SK-N-SH treated with all-trans-retinoic acid at 6 μM for 48 hours (cell line): ENCODE results near the gene LRRC4C.

Experiments
- ATAC-seq: fragments of 200-7000 bp; cut with Tn5 transposase; 3 replicates; pipeline ENCODE4 v1.9.1; 2020; ENCODE audit warnings: mild to moderate bottlenecking, moderate library complexity
- ARNTL ChIP-seq: fragments of 450-650 bp; formaldehyde crosslinking; IDR thresholded peaks from 2 replicates; pipeline ENCODE4 v1.5.0; 2020; ENCODE audit warnings: low read depth, mild to moderate bottlenecking, moderate library complexity, borderline replicate concordance
- BACH2 ChIP-seq: fragments of 250-450 bp; sonication (Bioruptor Pico); IDR thresholded peaks from 2 replicates; pipeline ENCODE4 v1.9.0; 2021; ENCODE audit warnings: mild to moderate bottlenecking, borderline replicate concordance
- CSDC2 ChIP-seq: fragments of 250-450 bp; sonication (Bioruptor Pico); IDR thresholded peaks from 2 replicates; pipeline ENCODE4 v1.5.0; 2020; ENCODE audit warnings: mild to moderate bottlenecking, moderate library complexity
- ESRRG ChIP-seq: fragments of 250-450 bp; sonication (Bioruptor Pico); IDR thresholded peaks from 2 replicates; pipeline ENCODE4 v1.6.1; 2021; ENCODE audit warnings: mild to moderate bottlenecking
- GLIS3 ChIP-seq: fragments of 250-450 bp; sonication (Bioruptor Pico); IDR thresholded peaks from 2 replicates; pipeline ENCODE4 v1.5.0; 2020; ENCODE audit warnings: mild to moderate bottlenecking, moderate library complexity
- ISL1 ChIP-seq: fragments of 250-450 bp; sonication (Bioruptor Pico); IDR thresholded peaks from 2 replicates; pipeline ENCODE4 v2.1.2; 2022; ENCODE audit warnings: mild to moderate bottlenecking, moderate library complexity
- OSR1 ChIP-seq: fragments of 250-450 bp; sonication (Bioruptor Pico); IDR thresholded peaks from 2 replicates; pipeline ENCODE4 v1.8.0; 2022; ENCODE audit warnings: moderate library complexity, mild to moderate bottlenecking, inconsistent platforms
- PPARA ChIP-seq: fragments of 250-450 bp; sonication (Bioruptor Pico); IDR thresholded peaks from 2 replicates; pipeline ENCODE4 v1.5.0; 2020; ENCODE audit warnings: mild to moderate bottlenecking, borderline replicate concordance
- RARB ChIP-seq: fragments of 250-450 bp; sonication (Bioruptor Pico); IDR thresholded peaks from 2 replicates; pipeline ENCODE4 v1.8.0; 2021; ENCODE audit warnings: mild to moderate bottlenecking, moderate library complexity
- SNAI2 ChIP-seq: fragments of 250-450 bp; sonication (Bioruptor Pico); IDR thresholded peaks from 2 replicates; pipeline ENCODE4 v1.5.0; 2020; ENCODE audit warnings: mild to moderate bottlenecking, moderate library complexity
- TCF4 ChIP-seq: fragments of 250-450 bp; sonication (Bioruptor Pico); IDR thresholded peaks from 2 replicates; pipeline ENCODE4 v1.8.0; 2021; ENCODE audit warnings: mild to moderate bottlenecking, moderate library complexity, borderline replicate concordance
- TOX ChIP-seq: fragments of 250-450 bp; sonication (Bioruptor Pico); IDR thresholded peaks from 2 replicates; pipeline ENCODE4 v1.8.0; 2021; ENCODE audit warnings: mild to moderate bottlenecking, moderate library complexity, borderline replicate concordance
- ZNF565 ChIP-seq: fragments of 450-650 bp; formaldehyde crosslinking; conservative IDR thresholded peaks from 2 replicates; pipeline ENCODE4 v1.5.0; 2020; ENCODE audit warnings: low read depth, mild to moderate bottlenecking, moderate library complexity
- ZNF70 ChIP-seq: fragments of 450-650 bp; formaldehyde crosslinking; IDR thresholded peaks from 2 replicates; pipeline ENCODE4 v1.5.0; 2020; ENCODE audit warnings: mild to moderate bottlenecking, moderate library complexity
- TF ChIP-seq, protein P1 (sequence below): fragments of 250-450 bp; sonication (Bioruptor Pico); IDR thresholded peaks from 2 replicates; pipeline ENCODE4 v1.8.0; 2020; ENCODE audit warnings: mild to moderate bottlenecking, moderate library complexity, borderline replicate concordance
- TF ChIP-seq, protein P2 (sequence below): fragments of 250-450 bp; sonication (Bioruptor Pico); IDR thresholded peaks from 2 replicates; pipeline ENCODE4 v1.5.1; 2021; ENCODE audit warnings: mild to moderate bottlenecking, moderate library complexity
- TF ChIP-seq, protein P3 (sequence below): fragments of 250-450 bp; sonication (Bioruptor Pico); IDR thresholded peaks from 2 replicates; pipeline ENCODE4 v1.5.0; 2020; ENCODE audit warnings: mild to moderate bottlenecking, moderate library complexity
- TF ChIP-seq, protein P4 (sequence below): fragments of 250-450 bp; sonication (Bioruptor Pico); IDR thresholded peaks from 2 replicates; pipeline ENCODE4 v1.5.1; 2020; ENCODE audit warnings: low read depth, mild to moderate bottlenecking, moderate library complexity
- TF ChIP-seq, protein P5 (sequence below): fragments of 250-450 bp; sonication (Bioruptor Pico); IDR thresholded peaks from 2 replicates; pipeline ENCODE4 v1.8.0; 2021; ENCODE audit warnings: low read depth, mild to moderate bottlenecking, moderate library complexity, borderline replicate concordance

The LRRC4C gene

DNA sequence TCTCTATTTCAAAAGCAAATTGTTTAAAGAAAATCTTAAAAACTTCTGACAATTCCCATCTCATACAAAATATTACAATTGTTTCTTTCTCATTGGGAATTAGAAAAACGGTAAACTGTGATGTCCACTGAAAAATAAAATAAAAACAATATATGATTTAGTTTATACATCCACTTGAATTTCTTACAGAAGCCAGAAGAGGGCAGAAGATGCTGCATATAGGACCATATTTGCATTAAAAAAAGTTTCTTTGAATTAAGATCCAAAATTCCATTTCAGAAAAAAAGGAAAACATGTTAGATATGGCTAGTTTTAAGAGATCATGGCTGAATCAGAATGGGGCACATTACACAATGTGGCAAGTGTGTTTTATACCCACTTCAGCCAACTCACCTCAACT lies 39.3 kb upstream of the LRRC4C start:
- TF ChIP-seq GLIS3 (CRISPR knock-in tag) (no peak), ARNTL (CRISPR knock-in tag) (no peak), SNAI2 (CRISPR knock-in tag) (no peak), PPARA (CRISPR knock-in tag) (no peak), TOX (CRISPR knock-in tag) (no peak), OSR1 (CRISPR knock-in tag) (no peak), ZNF565 (CRISPR knock-in tag) (no peak), ISL1 (no peak), RARB (CRISPR knock-in tag) (no peak)
- TF ChIP-seq, protein P1, sequence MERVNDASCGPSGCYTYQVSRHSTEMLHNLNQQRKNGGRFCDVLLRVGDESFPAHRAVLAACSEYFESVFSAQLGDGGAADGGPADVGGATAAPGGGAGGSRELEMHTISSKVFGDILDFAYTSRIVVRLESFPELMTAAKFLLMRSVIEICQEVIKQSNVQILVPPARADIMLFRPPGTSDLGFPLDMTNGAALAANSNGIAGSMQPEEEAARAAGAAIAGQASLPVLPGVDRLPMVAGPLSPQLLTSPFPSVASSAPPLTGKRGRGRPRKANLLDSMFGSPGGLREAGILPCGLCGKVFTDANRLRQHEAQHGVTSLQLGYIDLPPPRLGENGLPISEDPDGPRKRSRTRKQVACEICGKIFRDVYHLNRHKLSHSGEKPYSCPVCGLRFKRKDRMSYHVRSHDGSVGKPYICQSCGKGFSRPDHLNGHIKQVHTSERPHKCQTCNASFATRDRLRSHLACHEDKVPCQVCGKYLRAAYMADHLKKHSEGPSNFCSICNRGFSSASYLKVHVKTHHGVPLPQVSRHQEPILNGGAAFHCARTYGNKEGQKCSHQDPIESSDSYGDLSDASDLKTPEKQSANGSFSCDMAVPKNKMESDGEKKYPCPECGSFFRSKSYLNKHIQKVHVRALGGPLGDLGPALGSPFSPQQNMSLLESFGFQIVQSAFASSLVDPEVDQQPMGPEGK (CRISPR knock-in tag) = no peak
- TF ChIP-seq, protein P2, sequence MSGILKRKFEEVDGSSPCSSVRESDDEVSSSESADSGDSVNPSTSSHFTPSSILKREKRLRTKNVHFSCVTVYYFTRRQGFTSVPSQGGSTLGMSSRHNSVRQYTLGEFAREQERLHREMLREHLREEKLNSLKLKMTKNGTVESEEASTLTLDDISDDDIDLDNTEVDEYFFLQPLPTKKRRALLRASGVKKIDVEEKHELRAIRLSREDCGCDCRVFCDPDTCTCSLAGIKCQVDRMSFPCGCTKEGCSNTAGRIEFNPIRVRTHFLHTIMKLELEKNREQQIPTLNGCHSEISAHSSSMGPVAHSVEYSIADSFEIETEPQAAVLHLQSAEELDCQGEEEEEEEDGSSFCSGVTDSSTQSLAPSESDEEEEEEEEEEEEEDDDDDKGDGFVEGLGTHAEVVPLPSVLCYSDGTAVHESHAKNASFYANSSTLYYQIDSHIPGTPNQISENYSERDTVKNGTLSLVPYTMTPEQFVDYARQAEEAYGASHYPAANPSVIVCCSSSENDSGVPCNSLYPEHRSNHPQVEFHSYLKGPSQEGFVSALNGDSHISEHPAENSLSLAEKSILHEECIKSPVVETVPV (CRISPR knock-in tag) = no peak
- TF ChIP-seq, protein P3, sequence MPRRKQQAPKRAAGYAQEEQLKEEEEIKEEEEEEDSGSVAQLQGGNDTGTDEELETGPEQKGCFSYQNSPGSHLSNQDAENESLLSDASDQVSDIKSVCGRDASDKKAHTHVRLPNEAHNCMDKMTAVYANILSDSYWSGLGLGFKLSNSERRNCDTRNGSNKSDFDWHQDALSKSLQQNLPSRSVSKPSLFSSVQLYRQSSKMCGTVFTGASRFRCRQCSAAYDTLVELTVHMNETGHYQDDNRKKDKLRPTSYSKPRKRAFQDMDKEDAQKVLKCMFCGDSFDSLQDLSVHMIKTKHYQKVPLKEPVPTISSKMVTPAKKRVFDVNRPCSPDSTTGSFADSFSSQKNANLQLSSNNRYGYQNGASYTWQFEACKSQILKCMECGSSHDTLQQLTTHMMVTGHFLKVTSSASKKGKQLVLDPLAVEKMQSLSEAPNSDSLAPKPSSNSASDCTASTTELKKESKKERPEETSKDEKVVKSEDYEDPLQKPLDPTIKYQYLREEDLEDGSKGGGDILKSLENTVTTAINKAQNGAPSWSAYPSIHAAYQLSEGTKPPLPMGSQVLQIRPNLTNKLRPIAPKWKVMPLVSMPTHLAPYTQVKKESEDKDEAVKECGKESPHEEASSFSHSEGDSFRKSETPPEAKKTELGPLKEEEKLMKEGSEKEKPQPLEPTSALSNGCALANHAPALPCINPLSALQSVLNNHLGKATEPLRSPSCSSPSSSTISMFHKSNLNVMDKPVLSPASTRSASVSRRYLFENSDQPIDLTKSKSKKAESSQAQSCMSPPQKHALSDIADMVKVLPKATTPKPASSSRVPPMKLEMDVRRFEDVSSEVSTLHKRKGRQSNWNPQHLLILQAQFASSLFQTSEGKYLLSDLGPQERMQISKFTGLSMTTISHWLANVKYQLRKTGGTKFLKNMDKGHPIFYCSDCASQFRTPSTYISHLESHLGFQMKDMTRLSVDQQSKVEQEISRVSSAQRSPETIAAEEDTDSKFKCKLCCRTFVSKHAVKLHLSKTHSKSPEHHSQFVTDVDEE (CRISPR knock-in tag) = no peak
- no peak for ATAC-seq

DNA sequence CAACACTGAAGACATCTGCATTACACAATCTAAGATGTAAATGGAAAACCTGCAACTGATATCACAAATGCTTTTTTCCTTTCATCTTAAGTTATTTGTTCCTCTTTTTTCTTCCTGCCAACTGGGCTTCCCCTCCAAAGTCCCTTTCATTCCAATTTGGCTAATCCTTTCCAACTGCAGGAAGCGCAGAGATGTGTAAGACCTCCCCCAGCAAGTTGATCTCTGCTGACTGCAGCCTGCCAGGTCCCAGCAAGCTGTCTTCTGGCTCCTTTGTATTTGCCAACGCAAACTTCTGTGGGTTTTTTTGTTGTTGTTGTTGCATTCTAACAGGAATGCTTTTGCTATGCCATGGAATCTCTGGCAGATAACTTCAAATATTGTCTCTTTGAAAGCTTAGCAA lies 38.5 kb upstream of the LRRC4C start:
- TF ChIP-seq TOX (CRISPR knock-in tag) (no peak), OSR1 (CRISPR knock-in tag) (no peak), BACH2 (CRISPR knock-in tag) (no peak), ARNTL (CRISPR knock-in tag) (no peak), ISL1 (no peak), ESRRG (no peak), SNAI2 (CRISPR knock-in tag) (no peak), TCF4 (CRISPR knock-in tag) (no peak), ZNF70 (CRISPR knock-in tag) (no peak), CSDC2 (CRISPR knock-in tag) (no peak)
- TF ChIP-seq, protein P4, sequence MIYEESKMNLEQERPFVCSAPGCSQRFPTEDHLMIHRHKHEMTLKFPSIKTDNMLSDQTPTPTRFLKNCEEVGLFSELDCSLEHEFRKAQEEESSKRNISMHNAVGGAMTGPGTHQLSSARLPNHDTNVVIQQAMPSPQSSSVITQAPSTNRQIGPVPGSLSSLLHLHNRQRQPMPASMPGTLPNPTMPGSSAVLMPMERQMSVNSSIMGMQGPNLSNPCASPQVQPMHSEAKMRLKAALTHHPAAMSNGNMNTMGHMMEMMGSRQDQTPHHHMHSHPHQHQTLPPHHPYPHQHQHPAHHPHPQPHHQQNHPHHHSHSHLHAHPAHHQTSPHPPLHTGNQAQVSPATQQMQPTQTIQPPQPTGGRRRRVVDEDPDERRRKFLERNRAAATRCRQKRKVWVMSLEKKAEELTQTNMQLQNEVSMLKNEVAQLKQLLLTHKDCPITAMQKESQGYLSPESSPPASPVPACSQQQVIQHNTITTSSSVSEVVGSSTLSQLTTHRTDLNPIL (CRISPR knock-in tag) = no peak
- TF ChIP-seq, protein P5, sequence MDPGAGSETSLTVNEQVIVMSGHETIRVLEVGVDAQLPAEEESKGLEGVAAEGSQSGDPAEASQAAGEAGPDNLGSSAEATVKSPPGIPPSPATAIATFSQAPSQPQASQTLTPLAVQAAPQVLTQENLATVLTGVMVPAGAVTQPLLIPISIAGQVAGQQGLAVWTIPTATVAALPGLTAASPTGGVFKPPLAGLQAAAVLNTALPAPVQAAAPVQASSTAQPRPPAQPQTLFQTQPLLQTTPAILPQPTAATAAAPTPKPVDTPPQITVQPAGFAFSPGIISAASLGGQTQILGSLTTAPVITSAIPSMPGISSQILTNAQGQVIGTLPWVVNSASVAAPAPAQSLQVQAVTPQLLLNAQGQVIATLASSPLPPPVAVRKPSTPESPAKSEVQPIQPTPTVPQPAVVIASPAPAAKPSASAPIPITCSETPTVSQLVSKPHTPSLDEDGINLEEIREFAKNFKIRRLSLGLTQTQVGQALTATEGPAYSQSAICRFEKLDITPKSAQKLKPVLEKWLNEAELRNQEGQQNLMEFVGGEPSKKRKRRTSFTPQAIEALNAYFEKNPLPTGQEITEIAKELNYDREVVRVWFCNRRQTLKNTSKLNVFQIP (CRISPR knock-in tag) = no peak
- TF ChIP-seq, protein P2 (CRISPR knock-in tag) = no peak
- TF ChIP-seq, protein P3 (CRISPR knock-in tag) = no peak
- no peak for ATAC-seq
